ENCODE measurements around the gene OR5H14.
"Not testable (repeated sequence)": the region's sequence is repeated elsewhere in the genome, so short reads cannot be mapped to it uniquely, and the experiment has no call there.

GRCh38 chr3:98190911-98191310 lies 43.6 kb downstream of the OR5H14 start:
- TF ChIP-seq CTCF, POLR2A (IDR thresholded peaks at IDR 0.05): not testable (repeated sequence)

All from esophagus squamous epithelium (tissue), 4 donors.